SIG-M5 (cell line): ENCODE measurements around the gene PDXK.

Source experiments
- DNase-seq: peaks from one replicate; lab custom pipeline; 2025; lab: John Stamatoyannopoulos, UW

PDXK gene

DNA sequence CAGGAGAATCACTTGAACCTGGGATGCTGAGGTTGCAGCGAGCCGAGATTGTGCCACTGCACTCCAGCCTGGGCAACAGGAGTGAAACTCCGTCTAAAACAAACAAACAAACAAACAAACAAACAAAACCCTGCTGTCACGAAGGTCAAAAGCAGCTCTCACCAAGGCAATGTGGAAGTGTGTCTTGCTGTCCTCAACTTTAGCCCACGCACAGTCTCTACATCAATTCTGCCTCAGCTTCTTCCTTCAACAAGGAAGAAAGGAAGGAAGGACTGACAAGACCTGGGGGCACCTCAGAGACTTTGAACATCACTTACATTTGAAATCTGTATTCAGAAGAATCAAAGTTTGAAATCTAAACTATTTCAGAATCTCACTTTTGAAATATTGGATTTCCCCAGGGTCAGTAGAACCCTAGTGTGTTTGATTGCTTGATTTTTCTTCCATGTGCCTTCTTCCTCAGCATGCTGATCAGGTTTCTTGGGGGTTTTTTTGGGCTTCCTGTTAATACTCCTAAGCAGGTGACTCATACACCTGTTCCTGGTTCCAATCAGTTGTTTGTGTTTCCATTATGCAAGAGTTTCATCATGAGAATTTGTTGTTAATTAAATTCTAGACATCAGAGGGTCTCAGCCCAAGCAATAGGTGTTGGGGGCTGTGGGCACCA lies 63.6 kb downstream of the PDXK start:
- DNase-seq = no peak

DNA sequence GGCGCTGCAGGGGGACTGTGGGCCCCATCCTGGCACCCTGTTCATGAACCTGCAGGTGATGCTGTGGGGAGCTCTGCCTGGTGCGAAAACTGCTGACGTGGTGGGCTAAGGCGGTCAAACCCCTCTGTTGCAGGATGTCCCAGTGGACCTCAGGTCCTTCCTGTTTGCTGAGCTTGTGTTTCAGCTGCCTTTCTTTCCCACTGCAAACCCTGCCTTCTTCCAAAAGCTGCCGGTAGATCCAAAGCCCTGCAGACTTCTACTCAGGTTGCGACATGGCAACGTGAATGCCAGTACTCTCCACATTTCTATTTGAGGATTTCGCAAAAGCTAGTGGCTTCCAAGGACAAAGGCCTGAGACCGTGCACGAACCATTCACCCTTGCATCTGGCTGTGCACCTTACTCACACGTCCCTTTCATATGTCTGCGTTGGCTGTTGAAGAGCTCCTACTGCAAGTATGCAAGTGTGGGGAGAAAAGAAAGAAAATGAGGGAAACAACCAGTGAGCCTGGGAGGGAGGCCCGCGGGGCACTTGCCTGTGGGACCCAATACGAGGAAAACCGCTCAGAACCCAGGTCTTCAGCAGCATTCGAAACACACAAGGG lies 64.3 kb downstream of the PDXK start:
- DNase-seq = no peak

DNA sequence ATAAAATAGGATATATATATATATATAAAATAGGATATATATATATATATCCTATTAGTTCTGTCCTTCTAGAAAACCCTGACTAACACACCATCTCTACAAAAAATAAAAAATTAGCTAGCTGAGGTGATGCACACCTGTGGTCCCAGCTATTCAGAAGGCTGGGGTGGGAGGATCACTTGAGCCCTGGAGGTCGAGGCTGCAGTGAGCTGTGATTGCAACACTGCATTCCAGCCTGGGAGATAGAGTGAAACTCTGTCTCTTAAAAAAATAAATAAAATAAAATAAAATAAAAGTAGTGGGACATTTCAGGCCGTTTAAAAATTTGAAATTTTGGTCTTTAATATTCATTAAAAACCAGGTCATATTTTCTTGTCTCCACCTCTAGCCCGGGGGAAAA lies 66.2 kb downstream of the PDXK start:
- no peak for DNase-seq

DNA sequence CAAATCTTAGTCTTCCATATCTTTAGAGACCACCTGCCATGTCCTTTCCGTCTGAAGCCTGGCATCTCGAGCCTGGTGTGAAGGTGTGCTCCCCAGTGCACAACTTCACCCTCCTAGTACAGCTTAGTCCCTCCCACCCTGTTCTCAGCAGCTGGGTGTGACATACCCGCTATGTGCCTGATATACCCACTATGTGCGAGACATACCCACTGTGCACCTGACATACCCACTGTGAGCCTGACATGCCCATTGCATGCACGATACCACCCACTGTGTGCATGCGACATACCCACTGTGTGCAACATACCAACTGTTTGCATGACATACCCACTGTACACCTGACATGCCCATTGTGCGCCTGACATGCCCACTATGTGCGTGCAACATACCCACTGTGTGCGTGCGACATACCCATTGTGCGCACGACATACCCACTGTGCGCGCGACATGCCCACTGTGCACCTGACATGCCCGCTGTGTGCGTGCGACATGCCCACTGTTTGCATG lies 67.4 kb downstream of the PDXK start:
- no peak for DNase-seq

DNA sequence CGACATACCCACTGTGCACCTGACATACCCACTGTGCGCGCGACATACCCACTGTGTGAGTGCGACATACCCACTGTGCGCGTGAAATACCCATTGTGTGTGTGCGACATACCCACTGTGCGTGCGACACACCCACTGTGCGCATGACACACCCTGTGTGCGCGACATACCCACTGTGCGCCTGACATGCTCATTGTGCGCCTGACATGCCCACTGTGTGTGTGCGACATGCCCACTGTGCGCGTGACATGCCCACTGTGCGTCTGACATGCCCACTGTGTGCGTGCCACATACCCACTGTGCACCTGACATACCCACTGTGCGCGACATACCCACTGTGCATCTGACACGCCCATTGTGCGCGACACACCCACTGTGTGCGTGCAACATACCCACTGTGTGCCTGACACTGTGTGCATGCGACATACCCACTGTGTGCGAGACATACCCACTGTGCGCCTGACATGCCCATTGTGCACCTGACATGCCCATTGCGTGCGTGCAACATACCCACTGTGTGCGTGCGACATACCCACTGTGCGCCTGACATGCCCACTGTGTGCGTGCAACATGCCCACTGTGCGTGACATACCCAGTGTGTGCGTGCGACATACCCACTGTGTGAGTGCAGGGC lies 68.0 kb downstream of the PDXK start:
- no peak for DNase-seq

DNA sequence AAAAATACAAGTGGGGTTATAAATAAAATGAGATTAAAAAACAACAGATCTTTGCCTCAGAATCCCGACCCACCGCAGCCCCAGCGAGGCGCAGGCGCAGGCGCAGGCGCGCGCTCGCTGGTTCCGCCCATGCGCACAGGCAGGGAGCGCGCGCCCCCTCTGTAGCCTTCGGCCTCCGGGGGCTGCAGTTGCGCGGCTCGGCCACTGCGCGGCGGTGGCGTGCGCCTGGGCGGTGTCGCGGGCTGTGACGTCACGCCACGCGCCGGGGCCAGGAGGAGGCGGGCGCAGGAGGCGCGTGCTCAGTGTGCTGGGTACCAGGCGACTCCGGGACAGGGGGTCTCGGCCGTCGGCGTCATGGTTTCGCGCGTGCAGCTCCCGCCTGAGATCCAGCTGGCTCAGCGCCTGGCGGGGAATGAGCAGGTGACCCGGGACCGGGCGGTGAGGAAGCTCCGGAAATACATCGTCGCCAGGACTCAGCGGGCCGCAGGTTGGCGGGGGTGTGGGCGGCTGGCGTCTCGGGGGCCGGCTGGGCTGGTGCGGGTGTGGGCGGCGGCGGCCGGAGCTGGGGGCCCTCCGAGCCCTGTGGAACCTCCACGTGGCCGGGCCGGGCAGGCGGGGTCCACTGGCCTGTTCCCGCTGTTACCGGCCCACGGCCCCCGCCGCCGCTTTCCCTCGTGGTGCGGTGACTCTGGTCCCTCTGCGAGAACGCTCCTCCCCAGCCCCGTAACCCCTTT lies 70.5 kb downstream of the PDXK start, which contains the start of gene RRP1:
RRP1 (plus strand) TSS at position 302 of the 734 bp plus-strand sequence; CDS start at position 355, 53 bp downstream.
- DNase-seq = peak; percentile 25

DNA sequence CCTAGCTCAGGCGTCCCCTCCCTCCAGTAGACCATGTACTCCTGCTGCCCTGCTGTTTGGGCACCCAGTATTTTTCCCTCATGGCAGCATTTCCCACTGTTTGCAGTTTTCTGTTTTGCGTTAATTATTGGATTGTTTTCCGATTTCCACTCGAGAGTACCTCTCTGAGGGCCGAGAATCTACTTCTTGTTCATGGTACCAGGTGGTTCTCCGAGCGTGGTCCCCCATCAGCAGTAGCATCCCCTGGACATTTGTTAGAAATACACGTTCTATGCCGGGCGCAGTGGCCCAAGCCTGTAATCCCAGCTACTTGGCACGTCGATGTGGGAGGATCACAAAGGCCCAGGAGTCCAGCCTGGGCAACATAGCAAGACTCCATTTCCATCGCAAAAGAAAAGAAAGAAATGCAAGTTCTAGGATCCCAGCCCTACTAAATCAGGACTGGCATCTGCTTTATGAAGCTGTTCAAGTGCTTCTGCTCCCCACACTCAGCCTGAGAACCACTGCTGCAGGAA lies 71.1 kb downstream of the PDXK start:
- no peak for DNase-seq

DNA sequence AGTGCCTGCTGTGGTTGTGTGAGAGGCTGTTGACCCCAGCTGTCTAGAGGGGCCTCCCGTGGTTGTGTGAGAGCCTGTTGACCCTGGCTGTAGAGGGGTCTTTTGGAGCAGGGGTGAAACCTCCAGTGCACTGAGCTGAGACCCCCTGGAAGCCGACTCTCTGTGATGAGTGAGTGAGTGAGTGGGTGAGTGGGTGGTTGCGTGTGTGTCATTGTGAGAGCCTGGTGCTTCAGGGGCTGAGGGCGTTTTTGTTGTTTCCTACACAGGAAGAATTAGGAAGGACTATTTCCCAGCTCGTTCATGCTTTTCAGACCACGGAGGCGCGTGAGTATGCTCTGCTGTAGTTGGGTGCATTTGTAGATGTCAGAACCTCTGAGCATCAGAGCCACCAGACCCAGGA lies 73.5 kb downstream of the PDXK start:
- no peak for DNase-seq

DNA sequence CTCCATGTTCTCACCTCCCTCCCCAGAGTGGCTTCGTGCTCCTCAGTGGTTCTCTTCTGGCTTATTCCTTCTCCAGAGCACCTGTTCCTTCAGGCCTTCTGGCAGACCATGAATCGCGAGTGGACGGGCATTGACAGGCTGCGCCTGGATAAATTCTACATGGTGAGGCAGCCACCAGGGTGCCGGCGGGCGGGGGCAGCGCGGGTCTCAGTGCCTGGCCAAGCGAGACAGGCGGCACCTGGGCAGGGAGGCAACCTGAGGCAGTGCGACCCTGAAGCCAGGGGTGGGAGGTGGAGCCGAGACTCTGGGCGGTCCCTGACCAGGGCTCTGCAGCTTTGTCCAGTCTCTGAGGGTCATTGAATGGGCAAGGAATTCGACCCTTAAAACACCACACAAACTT lies 74.3 kb downstream of the PDXK start:
- no peak for DNase-seq

DNA sequence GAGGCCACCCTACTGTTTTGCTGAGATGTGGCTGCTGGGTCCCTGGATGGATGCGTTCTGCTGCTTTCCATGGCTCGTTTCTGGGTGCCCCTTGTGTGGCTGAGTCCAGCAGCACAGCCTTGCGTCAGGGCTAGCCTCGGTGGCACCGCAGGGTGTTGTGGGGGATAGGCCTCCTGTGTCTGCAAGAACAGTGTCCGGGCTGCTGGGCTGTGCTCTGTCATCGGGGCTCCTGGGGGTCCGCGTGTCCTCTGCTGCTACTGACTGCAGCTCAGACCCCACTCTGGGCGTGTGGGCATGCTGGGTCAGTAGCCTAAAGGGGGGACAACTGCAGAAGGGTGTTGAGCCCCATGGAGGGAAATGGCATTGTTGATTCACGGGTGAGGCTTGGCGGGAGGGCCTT lies 75.4 kb downstream of the PDXK start:
- DNase-seq = no peak

DNA sequence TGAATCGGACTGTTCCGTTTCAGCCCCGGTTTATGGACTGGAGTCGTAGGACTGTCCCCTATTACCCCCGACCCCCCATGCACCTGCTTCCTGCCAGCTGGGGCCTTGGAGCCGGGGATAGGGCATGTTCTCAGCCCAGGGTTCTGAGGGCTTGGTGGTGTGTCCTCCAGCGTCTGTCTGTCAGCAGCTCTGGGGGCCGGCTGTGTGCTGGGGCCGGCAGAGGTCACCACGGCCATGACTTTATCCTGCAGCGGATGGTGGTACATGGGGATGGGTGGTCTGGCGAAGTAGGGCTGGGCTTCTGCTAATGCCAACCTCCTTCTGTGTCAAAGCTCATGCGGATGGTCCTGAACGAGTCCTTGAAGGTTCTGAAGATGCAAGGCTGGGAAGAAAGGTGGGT lies 75.9 kb downstream of the PDXK start:
- DNase-seq = no peak

DNA sequence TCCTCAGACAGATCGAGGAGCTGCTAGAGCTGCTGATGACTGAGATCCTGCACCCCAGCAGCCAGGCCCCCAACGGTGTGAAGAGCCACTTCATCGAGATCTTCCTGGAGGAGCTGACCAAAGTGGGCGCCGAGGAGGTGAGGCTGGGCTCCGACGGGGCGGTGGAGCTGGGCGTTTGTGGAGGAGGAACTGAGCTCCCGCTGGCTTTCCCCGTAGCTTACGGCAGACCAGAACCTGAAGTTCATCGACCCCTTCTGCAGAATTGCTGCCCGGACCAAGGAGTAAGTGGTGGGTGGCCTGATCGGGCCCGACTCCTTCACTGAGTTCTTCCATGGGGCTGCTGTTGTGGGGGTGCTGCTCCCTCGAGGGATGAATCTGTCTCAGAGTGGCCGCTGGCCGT lies 78.5 kb downstream of the PDXK start:
- no peak for DNase-seq

DNA sequence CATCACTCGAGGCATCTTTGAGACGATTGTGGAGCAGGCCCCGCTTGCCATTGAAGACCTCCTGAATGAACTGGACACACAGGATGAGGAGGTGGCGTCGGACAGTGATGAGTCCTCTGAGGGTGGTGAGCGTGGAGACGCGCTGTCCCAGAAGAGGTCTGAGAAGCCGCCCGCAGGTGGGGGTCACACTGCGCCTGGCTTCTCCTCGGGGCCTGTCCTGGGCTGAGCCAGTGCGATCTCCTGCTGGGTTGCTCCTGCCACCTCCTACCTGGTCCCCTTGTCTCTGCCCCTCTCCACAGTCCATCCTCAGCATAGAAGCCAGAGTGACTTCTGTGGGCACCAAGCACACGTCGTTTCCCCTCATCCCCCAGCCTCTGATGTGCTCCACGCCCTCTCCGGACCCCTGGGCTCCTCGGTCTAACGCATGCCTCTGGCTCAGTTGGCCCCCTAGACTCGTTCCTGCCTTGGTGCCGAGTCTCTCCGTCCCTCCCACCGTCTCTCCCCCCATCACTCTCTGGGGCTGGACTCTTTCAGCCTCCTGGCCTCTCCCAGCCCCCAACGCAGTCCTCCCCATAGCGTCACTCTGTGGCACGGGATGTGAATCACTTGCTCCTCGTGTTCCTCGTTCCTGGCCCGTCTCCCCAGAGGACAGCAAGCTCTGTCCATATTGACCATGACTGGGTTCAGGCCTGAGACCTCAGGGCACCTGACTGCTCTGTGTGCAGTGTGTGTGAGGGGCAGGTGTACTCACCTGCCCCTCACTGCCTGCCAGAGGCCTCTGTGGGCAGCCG lies 79.2 kb downstream of the PDXK start:
- no peak for DNase-seq

DNA sequence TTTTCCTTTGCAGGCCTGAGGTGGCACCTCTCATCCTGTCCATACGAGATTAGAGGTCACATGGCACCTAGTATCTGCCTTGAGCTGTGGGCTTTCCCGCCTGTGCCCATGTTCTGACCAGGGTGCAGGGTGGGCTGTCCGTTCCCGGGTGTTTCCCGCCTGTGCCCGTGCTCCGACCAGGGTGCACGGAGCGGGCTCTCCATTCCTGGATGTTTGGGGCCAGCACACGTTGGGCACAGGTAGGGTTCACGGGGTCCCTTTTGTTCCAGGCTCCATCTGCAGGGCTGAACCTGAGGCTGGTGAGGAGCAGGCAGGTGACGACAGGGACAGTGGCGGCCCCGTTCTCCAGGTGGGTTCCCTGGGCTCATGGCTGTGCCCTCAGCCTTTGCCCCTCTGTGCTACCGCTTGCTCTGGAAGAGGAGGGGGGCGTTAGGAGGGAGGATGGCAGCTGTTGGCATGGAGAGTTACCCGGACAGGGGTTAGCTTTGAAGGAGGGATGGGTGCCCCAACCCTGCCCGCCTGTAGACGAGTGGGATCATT lies 80.4 kb downstream of the PDXK start:
- no peak for DNase-seq

DNA sequence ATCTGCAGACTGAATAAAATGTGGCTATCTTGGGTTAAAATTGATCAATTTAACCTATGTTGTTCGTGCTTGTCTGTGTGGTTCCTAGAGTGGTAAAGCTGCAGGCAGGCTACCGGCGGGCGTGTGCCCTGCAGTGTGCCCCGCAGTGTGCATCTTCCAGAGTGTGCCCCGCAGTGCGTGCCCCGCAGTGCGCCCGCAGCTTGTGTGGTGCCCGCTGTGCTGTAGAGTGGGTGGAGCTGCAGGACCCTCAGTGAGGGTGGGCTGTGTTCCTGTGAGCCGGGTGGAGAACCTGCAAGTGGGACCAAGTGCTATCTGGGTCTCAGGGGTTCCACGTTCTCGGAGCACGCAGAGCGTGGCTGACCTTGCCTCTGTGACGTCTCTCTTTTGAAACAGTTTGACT lies 81.2 kb downstream of the PDXK start:
- no peak for DNase-seq

DNA sequence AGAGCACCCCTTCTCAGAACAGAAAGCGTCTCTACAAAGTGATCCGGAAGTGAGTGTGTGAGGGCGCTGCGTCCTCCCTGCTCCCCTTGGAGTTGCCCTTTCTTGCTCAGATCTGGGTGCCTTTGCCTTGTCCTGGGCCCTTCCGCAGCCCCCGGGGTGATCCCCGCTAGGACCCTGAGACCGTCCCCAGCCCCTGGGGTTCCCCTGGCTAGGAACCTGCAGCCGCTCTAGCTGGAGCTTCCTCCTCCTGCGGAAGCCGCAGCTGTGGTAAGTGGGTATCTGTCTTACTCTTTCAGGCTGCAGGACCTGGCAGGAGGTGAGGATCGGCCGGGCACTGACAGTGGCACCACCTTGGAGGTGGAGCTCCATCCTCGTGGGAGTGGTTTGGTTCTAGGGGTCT lies 81.6 kb downstream of the PDXK start:
- no peak for DNase-seq

DNA sequence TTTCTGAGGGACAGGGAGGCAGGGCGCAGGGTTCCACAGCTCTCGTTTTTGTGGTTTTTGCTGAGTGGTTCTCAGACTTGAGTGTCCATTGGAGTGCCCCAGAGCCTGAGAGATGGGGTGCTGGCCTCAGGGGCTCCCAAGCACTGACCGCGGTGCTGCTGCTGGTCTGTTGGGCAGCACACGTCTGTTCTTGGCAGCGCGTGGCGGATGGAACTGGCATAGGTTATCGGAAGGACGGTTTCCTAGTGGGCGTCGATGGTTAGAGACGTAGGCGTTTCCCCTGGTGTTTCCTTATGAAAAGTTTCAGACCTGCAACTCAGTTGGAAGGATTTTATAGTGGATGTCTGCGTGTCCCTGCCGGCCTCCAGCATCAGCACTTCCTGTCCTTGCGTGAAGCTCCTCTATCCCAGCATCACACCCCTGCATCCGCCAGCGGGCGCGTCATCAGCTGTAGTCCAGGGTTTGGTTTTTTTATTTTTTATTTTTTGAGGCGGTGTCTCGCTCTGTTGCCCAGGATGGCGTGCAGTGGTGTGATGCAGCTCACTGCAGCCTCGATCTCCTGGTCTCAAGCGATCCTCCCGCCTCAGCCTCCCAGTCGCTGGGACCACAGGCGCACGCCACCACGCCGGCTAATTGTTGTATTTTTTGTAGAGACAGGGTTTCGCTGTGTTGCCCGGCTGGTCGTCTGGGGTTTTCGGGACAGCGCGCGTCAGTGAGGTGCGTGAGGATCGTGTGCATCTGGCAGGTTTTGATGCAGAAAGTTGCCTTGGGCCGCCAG lies 82.3 kb downstream of the PDXK start:
- no peak for DNase-seq

DNA sequence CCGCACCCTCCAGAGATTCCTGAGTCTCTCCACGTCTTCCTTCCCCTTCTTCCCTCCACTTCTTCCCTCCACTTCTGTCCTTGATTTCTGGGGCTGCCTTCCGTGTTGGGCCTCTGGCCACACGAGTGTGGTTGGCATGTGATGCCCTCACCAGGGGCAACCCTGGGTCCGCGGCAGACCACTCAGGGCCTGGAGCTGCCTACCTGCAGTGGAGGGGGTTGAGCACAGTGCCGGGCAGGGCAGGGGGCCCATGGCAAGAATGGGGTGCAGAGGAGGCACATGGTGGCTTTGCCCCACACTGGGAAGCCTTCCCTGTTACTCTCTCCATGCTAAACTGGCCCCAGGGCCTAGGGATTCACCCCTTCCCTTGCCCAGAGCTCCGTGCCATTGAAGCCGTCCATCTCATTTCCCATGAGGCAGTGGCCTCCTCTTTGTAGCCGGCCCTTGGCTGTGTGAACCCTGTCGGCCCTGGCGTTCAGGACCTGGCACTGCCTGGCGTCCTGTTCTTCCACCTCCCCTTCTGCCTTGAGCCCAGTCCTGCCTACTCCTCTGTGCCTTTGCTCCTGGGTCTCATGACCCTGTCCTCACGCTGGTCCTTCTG lies 83.9 kb downstream of the PDXK start:
- DNase-seq = no peak

DNA sequence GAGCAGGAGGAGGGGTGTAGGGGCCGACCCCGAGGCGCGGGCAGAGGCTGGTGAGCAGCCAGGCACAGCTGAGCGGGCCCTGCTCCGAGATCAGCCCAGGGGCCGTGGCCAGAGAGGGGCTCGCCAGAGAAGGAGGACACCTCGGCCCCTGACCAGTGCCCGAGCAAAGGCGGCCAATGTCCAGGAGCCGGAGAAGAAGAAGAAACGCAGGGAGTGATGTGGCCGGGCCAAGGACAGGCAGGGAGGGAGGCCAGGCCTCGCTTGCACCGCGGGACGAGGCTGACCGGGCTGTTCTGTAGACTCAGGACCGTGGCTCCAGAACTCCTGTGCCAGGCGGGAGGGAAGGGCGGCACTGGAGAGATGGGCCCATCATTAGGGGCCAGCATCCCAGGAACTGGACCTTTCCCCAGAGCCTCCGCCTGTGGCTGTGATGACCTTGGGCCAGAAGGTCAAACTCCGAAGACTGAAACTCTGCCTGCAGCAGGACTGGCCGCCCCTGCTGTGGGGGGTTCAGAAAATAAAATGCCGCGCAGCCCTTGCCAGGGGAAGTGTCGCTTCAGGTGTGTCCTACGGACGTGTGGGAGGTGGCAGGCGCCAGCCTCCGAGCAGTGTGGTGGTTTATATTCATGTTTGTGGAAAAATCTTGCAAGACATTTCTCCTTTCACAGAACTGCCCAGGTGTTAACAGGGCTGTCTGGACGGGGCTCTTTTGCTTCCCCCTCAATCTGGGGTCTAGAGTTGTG lies 84.8 kb downstream of the PDXK start:
- DNase-seq = no peak
